ENCODE measurements around the gene PLCG2.

- TF ChIP-seq POLR2AphosphoS5 (IDR thresholded peaks at IDR 0.05; ENCODE audit: low read depth) (no peak), CTCF (IDR thresholded peaks at IDR 0.05; ENCODE audit: insufficient read depth, low read length) (no peak), REST (IDR thresholded peaks at IDR 0.05; ENCODE audit: insufficient replicate concordance, low read depth) (no peak), SPI1 (IDR thresholded peaks at IDR 0.05; ENCODE audit: borderline replicate concordance, low read depth) (no peak), GABPA (IDR thresholded peaks at IDR 0.05; ENCODE audit: low read depth) (no peak)
Measured at GRCh38 chr16:81767987-81768592, 11.0 kb upstream of the PLCG2 start.
